Measurements from ENCODE around the gene DENND2D. TPM values are rescaled to one million over a fixed set of nuclear protein-coding genes. Genes with fewer than 3 reads are reported as not detected.

The DENND2D gene
- total and polyA plus RNA-seq, 2 donors (not counting 3 experiments of a cell fraction or from before 2014, with no cell fraction given), result 0.41 to 1.00 TPM

DNA sequence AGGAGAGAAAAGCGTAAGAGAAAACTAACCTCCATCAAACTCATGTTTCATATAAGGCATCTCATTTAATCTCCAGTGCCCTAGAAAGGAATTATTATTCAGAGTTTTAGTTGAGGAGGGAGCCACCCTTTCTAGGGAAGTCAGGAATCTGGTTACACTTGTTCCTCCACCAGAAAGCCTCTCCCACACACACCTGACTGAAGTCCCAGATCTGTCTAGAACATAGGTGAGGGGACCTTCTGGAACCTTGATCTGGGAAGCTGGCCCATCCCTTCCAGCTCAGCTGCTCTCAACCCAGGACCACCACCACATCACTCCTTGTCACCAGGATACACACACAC, 1.9 kb upstream of the DENND2D start:
- dilution Hi-C loops (cut with MboI; ENCODE audit: extremely low pct_ligation_motif_present, low sequenced_read_pairs) (no loop called here), intact Hi-C loops (cut with micrococcal nuclease) (no loop called here)
- POLR2A ChIA-PET, result no interaction called here
- H2AFZ ChIP-seq (ENCODE audit: low read depth, low read length), result no peak overlapping the region
- no peaks in the 10 kb centered on the region for H3K79me2 ChIP-seq (ENCODE audit: control insufficient read depth, insufficient read depth, low read length)
- no peak overlapping the region for H3K27ac ChIP-seq (ENCODE audit: insufficient read depth, low read depth, low read length)
- CTCF ChIA-PET, result interaction anchor here (0.7 to 1.4 kb wide), 2 partner anchors 16 to 26 kb away, joined by 3 to 4 read pairs; no protein-coding TSS in a partner anchor
- no peaks in the 10 kb centered on the region for H3K9me3 ChIP-seq (replicated peaks; ENCODE audit: control insufficient read depth, insufficient read depth, low read length)
- peaks cover 3% of the 10 kb centered on the region for H3K4me1 ChIP-seq (ENCODE audit: control insufficient read depth, extremely low read depth, insufficient read depth, low read length)
- H4K20me1 ChIP-seq (replicated peaks; ENCODE audit: control insufficient read depth, extremely low read depth, insufficient read depth, low read length), result no peaks in the 10 kb centered on the region
- no peak for DNase-seq (ENCODE audit: low read depth, low spot score)
- H3K9ac ChIP-seq (replicated peaks; ENCODE audit: extremely low read depth, insufficient read depth, low read length), result no peak overlapping the region
- H3K9me1 ChIP-seq (replicated peaks; ENCODE audit: control insufficient read depth, extremely low read depth, insufficient read depth, low read length), result no peaks in the 10 kb centered on the region
- BruUV-seq (replicated peaks), result no TSS peak
- no peak for TF ChIP-seq CTCF (IDR thresholded peaks at IDR 0.05; ENCODE audit: extremely low read depth in 1 of 2, insufficient read depth in 1 of 2, low read depth in 1 of 2, low read length in 2 of 2)
- TF ChIP-seq EZH2 (IDR thresholded peaks at IDR 0.05; ENCODE audit: borderline replicate concordance, low read depth, low read length, severe bottlenecking), result no peak
- TF ChIP-seq FOS (IDR thresholded peaks at IDR 0.05; ENCODE audit: borderline replicate concordance, insufficient read depth, low read length), result no peak
- no peak for TF ChIP-seq POLR2AphosphoS5 (IDR thresholded peaks at IDR 0.05; ENCODE audit: insufficient read depth, low read depth, low read length)
- TF ChIP-seq MAX (IDR thresholded peaks at IDR 0.05; ENCODE audit: insufficient read depth, insufficient read length), result no peak
- TF ChIP-seq JUN (IDR thresholded peaks at IDR 0.05; ENCODE audit: borderline replicate concordance, insufficient read depth, insufficient read length, low read depth), result no peak
- TF ChIP-seq POLR2A (IDR thresholded peaks at IDR 0.05; ENCODE audit: low read depth, low read length), result no peak
- no peak for TF ChIP-seq GATA2 (IDR thresholded peaks at IDR 0.05; ENCODE audit: insufficient read depth, insufficient read length, low read depth, low read length)
- TF ChIP-seq MYC (IDR thresholded peaks at IDR 0.05; ENCODE audit: low read depth, low read length), result no peak
- no peak overlapping the region for H3K4me2 ChIP-seq (ENCODE audit: insufficient read depth, low read length)
- no peak for FAIRE-seq
- H3K4me3 ChIP-seq (replicated peaks in 1 of 3; ENCODE audit: insufficient read depth in 1 of 3, low read depth in 1 of 3, low read length in 3 of 3), result no peak overlapping the region
- no peaks in the 10 kb centered on the region for H3K36me3 ChIP-seq (ENCODE audit: control insufficient read depth in 2 of 2, extremely low read depth in 1 of 2, insufficient read depth in 2 of 2, low read length in 2 of 2)
- peaks cover 17 to 23% of the 10 kb centered on the region in 2 experiments for H3K27me3 ChIP-seq (ENCODE audit: control insufficient read depth in 2 of 2, insufficient read depth in 2 of 2, low read length in 2 of 2)

Measured in endothelial cell of umbilical vein (primary cell).